Esophagus squamous epithelium (tissue), 5 donors: Measurements from ENCODE around the gene KSR2. TPM values are rescaled to one million over a fixed set of nuclear protein-coding genes. Genes with fewer than 3 reads are reported as not detected.

Experiments used
- DNase-seq: peaks from one replicate; lab custom pipeline; 2025; lab: John Stamatoyannopoulos, UW
- H3K27ac ChIP-seq, 4 donors: fragments of 200-600 bp; sonication (generic); one replicate each; pipeline ENCODE4 v1.5.1; 2016 to 2019; ENCODE audit warnings: mild to moderate bottlenecking in 1 of 4
- H3K27me3 ChIP-seq, 4 donors: fragments of 200-600 bp; sonication (generic); 1 replicate in 3 of 4; 2 replicates in 1 of 4; pipeline versions ENCODE4 v1.5.1 to v1.6.0; 2017 to 2021; ENCODE audit warnings: antibody characterized with exemption in 1 of 4
- H3K36me3 ChIP-seq, 3 donors: fragments of 200-600 bp; sonication (generic); one replicate each; pipeline ENCODE4 v1.5.1; 2016 to 2019
- H3K4me1 ChIP-seq, 3 donors: fragments of 200-600 bp; sonication (generic); one replicate each; pipeline ENCODE4 v1.5.1; 2017 to 2019
- H3K4me3 ChIP-seq, 4 donors: fragments of 200-600 bp; sonication (generic); 1 replicate in 3 of 4; 2 replicates in 1 of 4; pipeline ENCODE4 v1.5.1; 2016 to 2019; ENCODE audit warnings: mild to moderate bottlenecking in 2 of 4, moderate library complexity in 1 of 4
- H3K9me3 ChIP-seq, 3 donors: fragments of 200-600 bp; sonication (generic); one replicate each; pipeline ENCODE4 v1.5.1; 2016 to 2019
- POLR2A ChIP-seq, 4 donors: fragments of 450-650 bp; IDR thresholded peaks; one replicate each; pipeline ENCODE4 v1.6.1; 2017; ENCODE audit warnings: antibody characterized with exemption in 4 of 4, mild to moderate bottlenecking in 4 of 4, moderate library complexity in 3 of 4
- WGBS, 2 donors: methylation state at CpG; one replicate each; pipeline ENCODE4 v1.1.5; 2018; 5-methylcytosine and 5-hydroxymethylcytosine counted together
- intact Hi-C: fragments of 100-400 bp; cut with DNase I; formaldehyde crosslinking; loops from one replicate; pipeline ENCODE4 v1.15.0; 2022
- total RNA-seq, 4 donors: library from RNA; depleted of rRNA; stranded (reverse); fragments of >200 nt; gene quantifications; one replicate each; pipeline ENCODE4 v1.1.0, GENCODE V29; 2016
- TF ChIP-seq, protein P1 (sequence below), 6 experiments: fragments of 450-650 bp in 4 of 6; fragments of 200-600 bp in 2 of 6; sonication (generic) in 2 of 6; IDR thresholded peaks; one replicate each; pipeline ENCODE4 v1.5.1; 2016 to 2019; ENCODE audit warnings: antibody characterized with exemption in 6 of 6, mild to moderate bottlenecking in 4 of 6, moderate library complexity in 4 of 6
- donor health status: DM: yes; HTN: yes; CAD: no.

Gene KSR2
- total RNA-seq, 4 donors from 2014 or later = under 0.01 to 0.13 (median 0.03) TPM

DNA sequence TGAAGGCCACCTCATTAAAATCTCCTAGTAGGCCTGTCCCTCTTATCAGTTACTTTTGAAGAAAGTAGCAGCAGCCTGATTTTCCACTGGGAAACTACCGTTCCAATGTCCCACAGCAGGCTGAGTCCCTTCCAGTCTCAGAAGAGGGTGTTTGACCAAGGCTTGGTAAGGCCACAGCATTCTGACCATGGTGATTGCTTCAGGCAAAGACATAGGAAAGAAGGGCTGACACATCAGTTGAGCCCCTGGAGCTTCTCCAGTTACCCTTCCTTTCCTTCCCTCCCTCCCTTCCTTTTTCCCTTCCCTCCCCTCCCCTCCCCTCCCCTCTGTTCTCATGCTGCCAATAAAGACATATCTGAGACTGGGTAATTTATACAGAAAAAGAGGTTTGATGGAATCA is 373.0 kb downstream of the KSR2 start:
- no peak for DNase-seq
- no peaks in the 10 kb centered on the region for H3K4me1 ChIP-seq
- H3K9me3 ChIP-seq = no peaks in the 10 kb centered on the region
- intact Hi-C loops = loop anchor here (10.0 kb wide), 1 partner anchor 239 kb away; no protein-coding TSS in a partner anchor
- H3K36me3 ChIP-seq = no peaks in the 10 kb centered on the region
- no peak for TF ChIP-seq POLR2A (IDR thresholded peaks at IDR 0.05)
- TF ChIP-seq, protein P1, sequence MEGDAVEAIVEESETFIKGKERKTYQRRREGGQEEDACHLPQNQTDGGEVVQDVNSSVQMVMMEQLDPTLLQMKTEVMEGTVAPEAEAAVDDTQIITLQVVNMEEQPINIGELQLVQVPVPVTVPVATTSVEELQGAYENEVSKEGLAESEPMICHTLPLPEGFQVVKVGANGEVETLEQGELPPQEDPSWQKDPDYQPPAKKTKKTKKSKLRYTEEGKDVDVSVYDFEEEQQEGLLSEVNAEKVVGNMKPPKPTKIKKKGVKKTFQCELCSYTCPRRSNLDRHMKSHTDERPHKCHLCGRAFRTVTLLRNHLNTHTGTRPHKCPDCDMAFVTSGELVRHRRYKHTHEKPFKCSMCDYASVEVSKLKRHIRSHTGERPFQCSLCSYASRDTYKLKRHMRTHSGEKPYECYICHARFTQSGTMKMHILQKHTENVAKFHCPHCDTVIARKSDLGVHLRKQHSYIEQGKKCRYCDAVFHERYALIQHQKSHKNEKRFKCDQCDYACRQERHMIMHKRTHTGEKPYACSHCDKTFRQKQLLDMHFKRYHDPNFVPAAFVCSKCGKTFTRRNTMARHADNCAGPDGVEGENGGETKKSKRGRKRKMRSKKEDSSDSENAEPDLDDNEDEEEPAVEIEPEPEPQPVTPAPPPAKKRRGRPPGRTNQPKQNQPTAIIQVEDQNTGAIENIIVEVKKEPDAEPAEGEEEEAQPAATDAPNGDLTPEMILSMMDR (IDR thresholded peaks at IDR 0.05) = no peak
- H3K4me3 ChIP-seq = no peak overlapping the region
- H3K27ac ChIP-seq = no peak overlapping the region
- 60 to 85% methylated on average over 1 of the region's 1 CpG for WGBS, 2 donors
- peaks cover 0 to 31% (median 0%) of the 10 kb centered on the region in 4 donors for H3K27me3 ChIP-seq

DNA sequence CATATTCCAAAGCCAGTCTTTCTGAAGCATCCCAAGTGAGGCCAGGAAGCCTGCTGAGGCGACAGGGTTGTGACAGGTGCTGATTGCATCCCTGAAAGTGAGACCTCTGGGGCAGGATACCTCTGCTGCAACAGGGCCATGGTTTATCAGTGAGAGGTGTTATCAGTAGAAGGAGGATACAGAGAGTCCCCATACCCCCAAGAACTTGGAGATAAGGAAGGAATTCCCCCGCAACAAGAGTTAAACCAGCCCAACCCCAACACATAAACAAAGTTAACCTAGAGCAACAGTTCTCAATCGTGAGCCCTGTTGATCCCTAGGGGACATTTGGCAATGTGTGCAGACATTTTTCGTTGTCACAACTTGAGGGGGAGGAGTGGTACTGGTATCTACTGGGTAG is 374.3 kb downstream of the KSR2 start:
- H3K4me1 ChIP-seq = no peaks in the 10 kb centered on the region
- WGBS, 2 donors = 21 to 25% methylated on average over 3 to 4 of the region's 4 CpGs
- DNase-seq = no peak
- intact Hi-C loops = loop anchor here (10.0 kb wide), 1 partner anchor 240 kb away; no protein-coding TSS in a partner anchor
- H3K27ac ChIP-seq = no peak overlapping the region
- H3K4me3 ChIP-seq = no peak overlapping the region
- no peaks in the 10 kb centered on the region for H3K36me3 ChIP-seq
- peaks cover 0 to 29% (median 0%) of the 10 kb centered on the region in 4 donors for H3K27me3 ChIP-seq
- no peaks in the 10 kb centered on the region for H3K9me3 ChIP-seq
- no peak for TF ChIP-seq POLR2A (IDR thresholded peaks at IDR 0.05)
- TF ChIP-seq, protein P1 (IDR thresholded peaks at IDR 0.05) = no peak

DNA sequence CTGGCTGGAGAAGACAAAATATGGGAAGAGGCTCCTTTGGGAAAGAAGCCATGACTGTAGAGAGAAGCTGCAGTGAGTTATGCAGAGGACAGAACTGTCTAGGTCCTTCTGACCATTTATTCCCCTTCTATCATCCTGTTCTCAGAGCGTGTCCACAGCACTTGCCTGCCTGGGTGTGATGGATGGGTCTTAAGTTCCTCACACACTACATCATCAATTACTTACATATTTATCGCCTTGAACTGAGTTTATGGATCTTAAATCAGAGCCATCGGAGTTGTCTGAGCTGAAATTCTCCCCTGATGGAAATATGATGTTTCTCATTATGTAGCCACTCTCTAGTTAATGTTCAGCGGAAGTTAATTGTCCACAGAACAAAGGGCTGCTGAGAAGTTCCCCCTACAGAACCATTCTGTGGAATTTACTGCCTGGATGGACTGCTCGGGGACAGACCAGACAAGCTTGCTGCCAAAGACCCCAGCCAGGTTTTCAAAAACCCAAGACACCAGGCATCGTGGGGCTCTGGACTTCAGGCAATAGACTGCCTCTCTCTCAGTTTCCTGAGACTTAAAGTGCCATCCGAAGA is 374.9 kb downstream of the KSR2 start:
- no peaks in the 10 kb centered on the region for H3K36me3 ChIP-seq
- intact Hi-C loops = loop anchor here (10.0 kb wide), 1 partner anchor 241 kb away; no protein-coding TSS in a partner anchor
- no peak for DNase-seq

GRCh38 chr12:117592588-117593305 is 376.0 kb downstream of the KSR2 start:
- no peak for DNase-seq
- H3K27ac ChIP-seq = no peak overlapping the region
- intact Hi-C loops = loop anchor here (10.0 kb wide), 1 partner anchor 242 kb away; no protein-coding TSS in a partner anchor
- no peaks in the 10 kb centered on the region for H3K36me3 ChIP-seq
- H3K27me3 ChIP-seq = peaks cover 0 to 20% (median 0%) of the 10 kb centered on the region in 4 donors
- TF ChIP-seq, protein P1 (IDR thresholded peaks at IDR 0.05) = no peak
- TF ChIP-seq POLR2A (IDR thresholded peaks at IDR 0.05) = no peak
- 60 to 68% methylated on average over 9 of the region's 9 CpGs for WGBS, 2 donors
- no peak overlapping the region for H3K4me3 ChIP-seq
- no peaks in the 10 kb centered on the region for H3K9me3 ChIP-seq
- no peaks in the 10 kb centered on the region for H3K4me1 ChIP-seq

More for the DNA sequence above, 374.9 kb downstream of the KSR2 start:
- Histone ChIP-seq H3K4me1 (no peaks in the 10 kb centered on the region), H3K9me3 (no peaks in the 10 kb centered on the region), H3K27me3 (peaks cover 0 to 23% (median 0%) of the 10 kb centered on the region in 4 donors), H3K4me3 (no peak overlapping the region), H3K27ac (no peak overlapping the region)
- WGBS, 2 donors = 48 to 68% methylated on average over 5 to 7 of the region's 7 CpGs
- no peak for TF ChIP-seq POLR2A (IDR thresholded peaks at IDR 0.05)
- TF ChIP-seq, protein P1 (IDR thresholded peaks at IDR 0.05) = no peak

GRCh38 chr12:117590999-117591398 is 377.8 kb downstream of the KSR2 start:
- WGBS, 2 donors = 33 to 45% methylated on average over 1 to 2 of the region's 2 CpGs
- H3K4me3 ChIP-seq = no peak overlapping the region
- no peak overlapping the region for H3K27ac ChIP-seq
- TF ChIP-seq, protein P1 (IDR thresholded peaks at IDR 0.05) = no peak
- no peak for TF ChIP-seq POLR2A (IDR thresholded peaks at IDR 0.05)
- intact Hi-C loops = loop anchor here (10.0 kb wide), 1 partner anchor 244 kb away; no protein-coding TSS in a partner anchor
- peaks cover 0 to 21% (median 0%) of the 10 kb centered on the region in 4 donors for H3K27me3 ChIP-seq
- H3K4me1 ChIP-seq = peaks cover 0 to 4% (median 0%) of the 10 kb centered on the region in 3 donors
- H3K36me3 ChIP-seq = no peaks in the 10 kb centered on the region
- no peaks in the 10 kb centered on the region for H3K9me3 ChIP-seq
- DNase-seq = no peak
